ENCODE results near the gene KCTD12. TPM values are rescaled to one million over a fixed set of nuclear protein-coding genes. Genes with fewer than 3 reads are reported as not detected.

KCTD12 gene
- polyA plus RNA-seq, 3 donors = 30.9 to 67.1 (median 31.2) TPM

- Histone ChIP-seq H3K27ac (ENCODE audit: low read depth in 1 of 2, low read length in 2 of 2) (no peak overlapping the region), H3K9ac (ENCODE audit: insufficient read depth, low read length, poor library complexity, severe bottlenecking) (no peak overlapping the region), H3K4me3 (replicated peaks in 1 of 3; ENCODE audit: low read depth in 2 of 3, low read length in 3 of 3) (no peak overlapping the region), H4K20me1 (ENCODE audit: insufficient read depth, low read length) (no peaks in the 10 kb centered on the region), H2AFZ (ENCODE audit: insufficient read depth, low read depth, low read length, poor library complexity, severe bottlenecking) (no peak overlapping the region), H3K4me1 (ENCODE audit: control insufficient read depth in 1 of 2, insufficient read depth in 2 of 2, low read length in 2 of 2) (no peaks in the 10 kb centered on the region), H3K79me2 (ENCODE audit: insufficient read depth, low read length) (no peaks in the 10 kb centered on the region), H3K4me2 (replicated peaks; ENCODE audit: extremely low read depth, low read length, poor library complexity, severe bottlenecking) (no peak overlapping the region), H3K9me3 (replicated peaks in 1 of 2; ENCODE audit: control insufficient read depth in 1 of 2, insufficient read depth in 1 of 2, low read length in 2 of 2) (peaks cover 0 to 3% of the 10 kb centered on the region in 2 donors), H3K27me3 (ENCODE audit: control insufficient read depth in 2 of 2, insufficient read depth in 2 of 2, low read length in 2 of 2) (no peaks in the 10 kb centered on the region), H3K36me3 (replicated peaks in 1 of 2; ENCODE audit: control insufficient read depth in 1 of 2, insufficient read depth in 2 of 2, low read length in 2 of 2) (no peaks in the 10 kb centered on the region)
- no peak for DNase-seq
- peaks cover 2 to 7% (median 4%) of the 10 kb centered on the region in 7 donors for H3K9me3 Mint-ChIP-seq
- intact Hi-C loops (cut with micrococcal nuclease) = no loop called here
- TF ChIP-seq CTCF (IDR thresholded peaks at IDR 0.05) = no peak
- WGBS (ENCODE audit: insufficient coverage) = 100% methylated on average over 3 of the region's 4 CpGs
- H3K27me3 Mint-ChIP-seq (ENCODE audit: low read depth in 3 of 3) = no peaks in the 10 kb centered on the region
- no peak overlapping the region for H3K4me3 Mint-ChIP-seq
- peaks cover 2% of the 10 kb centered on the region in 2 donors for H3K36me3 Mint-ChIP-seq
- peaks cover 2% of the 10 kb centered on the region for H3K4me1 Mint-ChIP-seq
- no peak overlapping the region for H3K27ac Mint-ChIP-seq
These were observed 21.1 kb downstream of the KCTD12 start for GRCh38 chr13:76865109-76865508.

DNA sequence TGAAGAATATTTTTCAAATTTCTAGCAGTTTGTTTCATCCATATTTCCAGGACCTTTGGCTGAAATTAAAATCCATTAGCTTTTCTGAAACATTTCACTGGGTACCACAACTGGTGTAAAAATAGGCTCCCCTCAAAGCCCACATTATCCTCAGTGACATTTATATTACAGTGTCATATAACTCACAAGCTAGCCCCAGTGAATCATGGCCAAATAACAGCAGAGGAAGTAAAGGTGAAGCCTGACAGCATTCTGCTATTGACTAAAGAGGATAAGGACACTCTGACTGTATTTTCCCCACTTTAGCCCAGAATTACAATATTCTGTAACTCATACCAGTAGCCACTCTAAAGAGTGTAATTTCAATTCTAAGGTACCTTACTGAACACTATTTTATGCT is 21.9 kb downstream of the KCTD12 start:
- no peak overlapping the region for H3K27ac Mint-ChIP-seq
- Histone ChIP-seq H2AFZ (ENCODE audit: insufficient read depth, low read depth, low read length, poor library complexity, severe bottlenecking) (no peak overlapping the region), H3K79me2 (ENCODE audit: insufficient read depth, low read length) (no peaks in the 10 kb centered on the region), H4K20me1 (ENCODE audit: insufficient read depth, low read length) (no peaks in the 10 kb centered on the region), H3K9me3 (replicated peaks in 1 of 2; ENCODE audit: control insufficient read depth in 1 of 2, insufficient read depth in 1 of 2, low read length in 2 of 2) (peaks cover 0 to 3% of the 10 kb centered on the region in 2 donors), H3K4me2 (replicated peaks; ENCODE audit: extremely low read depth, low read length, poor library complexity, severe bottlenecking) (no peak overlapping the region), H3K4me3 (replicated peaks in 1 of 3; ENCODE audit: low read depth in 2 of 3, low read length in 3 of 3) (no peak overlapping the region), H3K27ac (ENCODE audit: low read depth in 1 of 2, low read length in 2 of 2) (no peak overlapping the region), H3K27me3 (ENCODE audit: control insufficient read depth in 2 of 2, insufficient read depth in 2 of 2, low read length in 2 of 2) (no peaks in the 10 kb centered on the region), H3K9ac (ENCODE audit: insufficient read depth, low read length, poor library complexity, severe bottlenecking) (no peak overlapping the region), H3K36me3 (replicated peaks in 1 of 2; ENCODE audit: control insufficient read depth in 1 of 2, insufficient read depth in 2 of 2, low read length in 2 of 2) (no peaks in the 10 kb centered on the region), H3K4me1 (ENCODE audit: control insufficient read depth in 1 of 2, insufficient read depth in 2 of 2, low read length in 2 of 2) (no peaks in the 10 kb centered on the region)
- H3K9me3 Mint-ChIP-seq = peaks cover 2 to 12% (median 4%) of the 10 kb centered on the region in 7 donors
- TF ChIP-seq CTCF (IDR thresholded peaks at IDR 0.05) = no peak
- no peaks in the 10 kb centered on the region for H3K27me3 Mint-ChIP-seq (ENCODE audit: low read depth in 3 of 3)
- H3K36me3 Mint-ChIP-seq = peaks cover 2% of the 10 kb centered on the region in 2 donors
- no peak for DNase-seq
- H3K4me1 Mint-ChIP-seq = peaks cover 2% of the 10 kb centered on the region
- H3K4me3 Mint-ChIP-seq = no peak overlapping the region
- intact Hi-C loops (cut with micrococcal nuclease) = no loop called here
